GM12865 (cell line): ENCODE data around the gene SLC6A11.

ENCODE experiments used
- DNase-seq: peaks from one replicate; pipeline ENCODE4 v3.0.0; 2010; ENCODE audit warnings: low read depth
- H3K4me3 ChIP-seq: 2 replicates; pipeline ENCODE4 v1.5.1; 2011; ENCODE audit warnings: mild to moderate bottlenecking, low read depth, low read length, control low read depth
- CTCF ChIP-seq: IDR thresholded peaks from 2 replicates; pipeline ENCODE4 v1.5.1; 2011; ENCODE audit warnings: low read length, control low read depth, low read depth, inconsistent platforms; ENCODE audit not compliant: insufficient read depth; ENCODE audit errors: missing control alignments

Gene SLC6A11

GRCh38 chr3:10816019-10816862 is at the start of gene SLC6A11:
Gene SLC6A11 (plus strand): TSS chr3:10816228. CDS start chr3:10816266, 38 bp downstream.
- H3K4me3 ChIP-seq, result no peak within 1 kb of the TSS
- no peak for DNase-seq
- no peak for TF ChIP-seq CTCF

- no peak for DNase-seq
- TF ChIP-seq CTCF, result no peak
- no peak overlapping the region for H3K4me3 ChIP-seq
Measured at GRCh38 chr3:10768708-10769394, 47.2 kb upstream of the SLC6A11 start.

- H3K4me3 ChIP-seq, result no peak overlapping the region
- no peak for DNase-seq
- no peak for TF ChIP-seq CTCF
Measured at GRCh38 chr3:10770547-10770946, 45.5 kb upstream of the SLC6A11 start.

GRCh38 chr3:10770981-10771380 is 45.0 kb upstream of the SLC6A11 start:
- no peak for TF ChIP-seq CTCF
- no peak for DNase-seq
- no peak overlapping the region for H3K4me3 ChIP-seq

GRCh38 chr3:10771486-10772270 is 44.4 kb upstream of the SLC6A11 start:
- no peak for TF ChIP-seq CTCF
- no peak overlapping the region for H3K4me3 ChIP-seq
- DNase-seq, result no peak

- TF ChIP-seq CTCF, result peak; percentile 29
Measured at GRCh38 chr3:10772271-10773161, 43.5 kb upstream of the SLC6A11 start.

More at GRCh38 chr3:10772271-10773161, 43.5 kb upstream of the SLC6A11 start:
- DNase-seq, result peak; percentile 23
- H3K4me3 ChIP-seq, result no peak overlapping the region
